HFFc6 (cell line): ENCODE results near the gene ORAI1. TPM values are rescaled to one million over a fixed set of nuclear protein-coding genes. Genes with fewer than 3 reads are reported as not detected.

Source experiments
- DNase-seq: peaks from one replicate; pipeline ENCODE4 v3.0.0-alpha.2; 2018
- H3K27ac Mint-ChIP-seq: 2 replicates; pipeline ENCODE4 v1.8.0; 2020; ENCODE audit warnings: mild to moderate bottlenecking, mixed read lengths
- H3K27me3 Mint-ChIP-seq: 2 replicates; pipeline ENCODE4 v1.8.0; 2021; ENCODE audit warnings: mild to moderate bottlenecking, moderate library complexity, mixed read lengths; ENCODE audit not compliant: insufficient read depth
- H3K36me3 Mint-ChIP-seq: 2 replicates; pipeline ENCODE4 v1.8.0; 2021; ENCODE audit warnings: low read depth, mixed read lengths
- H3K4me1 Mint-ChIP-seq: 2 replicates; pipeline ENCODE4 v1.8.0; 2020; ENCODE audit warnings: low read depth, mixed read lengths
- H3K4me3 Mint-ChIP-seq: 2 replicates; pipeline ENCODE4 v1.8.0; 2020; ENCODE audit warnings: mild to moderate bottlenecking, moderate library complexity, mixed read lengths
- H3K9me3 Mint-ChIP-seq: 2 replicates; pipeline ENCODE4 v1.8.0; 2020; ENCODE audit warnings: mild to moderate bottlenecking, mixed read lengths
- CTCF ChIP-seq: fragments of 200-600 bp; sonication (generic); IDR thresholded peaks from 2 replicates; pipeline ENCODE4 v1.5.0; 2021; ENCODE audit warnings: antibody characterized with exemption, mild to moderate bottlenecking
- total RNA-seq, 6 experiments: library from RNA; stranded (reverse); fragmentation: NEBNext Ultra II Directional; extraction: Animal tissue kit (Norgen Biotek cat#: 25700); gene quantifications; 2 replicates in 1 of 6; 3 replicates in 5 of 6; pipeline ENCODE4 v1.2.3, GENCODE V29; 2021

The ORAI1 gene
- total RNA-seq, 6 experiments from 2014 or later, result 18.5 to 25.7 (median 22.0) TPM

DNA sequence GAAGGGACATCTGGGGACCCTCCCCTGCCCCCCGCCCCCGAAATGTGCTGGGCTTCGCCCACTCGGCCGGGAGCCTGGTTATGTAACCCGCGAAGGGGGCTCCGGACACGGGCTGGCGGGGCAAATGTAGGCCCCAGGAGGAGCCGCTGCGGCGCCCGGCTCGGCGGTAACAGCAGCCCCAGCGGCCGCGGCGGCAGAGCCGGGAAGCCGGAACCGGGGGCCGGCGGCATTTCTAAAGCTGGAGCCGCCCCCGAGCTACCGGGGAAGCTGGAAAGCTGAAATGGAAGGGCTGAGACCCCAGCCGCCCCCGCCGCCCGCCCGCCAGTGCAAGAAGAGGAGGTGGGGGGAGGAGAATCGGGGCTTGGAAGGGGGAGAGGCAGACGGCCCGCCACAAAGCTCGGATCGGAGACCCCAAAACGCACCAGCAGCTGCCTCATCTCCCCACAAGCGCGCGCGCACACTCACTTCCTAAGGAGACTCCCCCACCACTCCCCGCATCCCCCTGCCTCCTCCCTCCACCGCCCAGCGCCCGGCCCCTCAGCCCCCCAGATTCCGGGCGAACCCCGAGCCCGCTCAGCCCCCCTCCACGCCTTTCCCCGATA, 47.0 kb upstream of the ORAI1 start:
- peak overlapping the region; percentile 92 for H3K27ac Mint-ChIP-seq
- peaks cover 9% of the 10 kb centered on the region; the same call in 1 of the 2 replicates for H3K36me3 Mint-ChIP-seq
- DNase-seq, result no peak
- H3K4me1 Mint-ChIP-seq, result peaks cover 56% of the 10 kb centered on the region
- peaks cover 7% of the 10 kb centered on the region; the same call in 1 of the 2 replicates for H3K27me3 Mint-ChIP-seq
- 0 out of 2 replicates have a peak, but pooled peaks have one; percentile 4 for TF ChIP-seq CTCF
- peak overlapping the region; percentile 92 for H3K4me3 Mint-ChIP-seq
- H3K9me3 Mint-ChIP-seq, result no peaks in the 10 kb centered on the region

DNA sequence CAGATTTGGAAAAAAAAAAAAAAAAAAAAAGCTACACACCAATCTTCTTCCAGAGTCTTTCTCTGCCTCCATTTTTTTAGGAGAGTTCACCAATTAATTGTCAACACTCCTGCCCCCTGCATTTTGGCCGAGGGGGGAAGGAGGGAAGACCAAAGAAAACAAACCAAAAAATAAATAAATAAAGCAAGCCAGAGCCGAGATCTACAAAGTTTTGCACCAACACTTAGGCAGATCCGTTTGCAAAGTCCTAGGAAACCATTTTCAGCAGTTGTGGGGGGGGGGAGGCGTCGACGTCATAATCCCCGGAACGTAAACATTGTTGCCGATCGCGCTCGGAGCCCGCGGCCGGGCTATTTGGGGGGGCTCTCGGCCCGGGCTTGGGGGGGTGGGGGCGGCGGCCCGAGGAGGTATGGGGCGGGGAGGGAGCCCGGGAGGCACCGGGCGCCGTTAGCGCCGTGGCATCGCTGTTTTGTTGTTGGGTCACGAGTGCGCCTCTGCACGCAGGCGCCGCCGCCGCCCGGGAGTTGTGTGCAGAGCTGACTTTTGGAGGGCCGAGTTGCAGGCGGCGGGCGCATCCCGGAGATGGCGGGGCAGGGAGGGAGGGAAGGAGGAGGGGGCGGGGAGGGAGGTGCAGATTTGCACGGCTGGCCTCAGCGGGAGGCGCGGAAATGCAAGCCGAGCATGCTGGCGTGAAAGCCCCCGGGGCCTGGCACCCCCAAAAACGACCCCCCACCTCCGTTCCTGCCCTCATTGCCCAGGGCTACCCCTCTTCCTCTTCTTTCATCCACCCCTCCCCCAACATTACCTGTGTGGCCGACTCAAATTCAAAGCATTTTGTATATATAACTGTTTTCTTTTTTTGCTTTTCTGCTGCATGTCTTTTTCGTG, 46.1 kb upstream of the ORAI1 start:
- no peak for TF ChIP-seq CTCF

GRCh38 chr12:121580959-121581685, 45.2 kb upstream of the ORAI1 start, which contains the start of gene KDM2B:
TSS of gene KDM2B (minus strand) at chr12:121581023. CDS start at chr12:121580911, 112 bp downstream.
- Mint-ChIP-seq H3K36me3 (no peaks in the 10 kb centered on the region), H3K27ac (peak within 1 kb of the TSS; percentile 92), H3K4me1 (peaks cover 44% of the 10 kb centered on the region), H3K27me3 (peaks cover 5% of the 10 kb centered on the region; the same call in 1 of the 2 replicates), H3K4me3 (peak within 1 kb of the TSS; percentile 92), H3K9me3 (no peaks in the 10 kb centered on the region)
- DNase-seq, result peak; percentile 31
- TF ChIP-seq CTCF, result no peak

More for the DNA sequence above, 46.1 kb upstream of the ORAI1 start:
- H3K9me3 Mint-ChIP-seq, result no peaks in the 10 kb centered on the region
- peaks cover 7% of the 10 kb centered on the region; the same call in 1 of the 2 replicates for H3K27me3 Mint-ChIP-seq
- peak; percentile 32 for DNase-seq
- H3K27ac Mint-ChIP-seq, result peak overlapping the region; percentile 92
- peak overlapping the region; percentile 92 for H3K4me3 Mint-ChIP-seq
- peaks cover 8% of the 10 kb centered on the region; the same call in 1 of the 2 replicates for H3K36me3 Mint-ChIP-seq
- peaks cover 53% of the 10 kb centered on the region for H3K4me1 Mint-ChIP-seq

DNA sequence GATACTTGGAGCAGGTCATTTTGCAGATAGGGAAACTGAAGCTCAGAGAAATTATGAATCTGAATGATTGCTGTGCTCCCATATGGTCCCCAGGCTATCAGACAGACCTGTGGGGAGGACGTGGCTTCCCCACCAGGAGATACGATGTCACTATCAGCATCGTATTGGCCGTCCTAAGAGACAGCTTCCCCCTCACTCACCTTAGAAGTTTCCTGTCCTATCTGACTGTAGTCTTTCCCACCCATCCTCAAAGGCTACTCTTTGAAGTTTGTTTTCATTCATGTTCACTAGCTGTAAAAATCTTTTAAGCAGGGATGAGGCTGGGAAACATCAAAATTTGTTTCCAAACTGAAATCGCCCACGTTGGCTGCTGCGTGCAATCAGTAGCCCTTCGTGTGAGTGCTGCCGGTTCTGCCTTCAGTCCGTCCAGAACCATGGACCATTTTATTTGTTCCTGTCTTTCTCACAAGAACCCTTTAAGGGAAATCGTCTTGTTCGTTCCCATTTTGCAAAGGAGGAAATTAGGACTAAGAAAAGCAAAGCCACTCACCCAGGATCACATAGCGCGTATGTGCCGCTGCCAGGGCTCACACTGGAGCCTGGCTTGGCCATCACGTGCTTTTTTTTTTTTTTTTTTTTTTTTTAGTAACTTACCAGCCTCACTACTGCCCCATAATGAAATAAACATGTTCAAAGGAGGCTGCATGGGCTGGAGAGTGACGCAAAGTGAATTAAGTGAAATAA, 44.5 kb upstream of the ORAI1 start:
- H3K27me3 Mint-ChIP-seq, result peaks cover 4% of the 10 kb centered on the region; the same call in 1 of the 2 replicates

More for the DNA sequence above, 44.5 kb upstream of the ORAI1 start:
- Mint-ChIP-seq H3K4me3 (peak overlapping the region; percentile 92), H3K9me3 (no peaks in the 10 kb centered on the region), H3K27ac (peak overlapping the region; percentile 92), H3K36me3 (no peaks in the 10 kb centered on the region), H3K4me1 (peaks cover 37% of the 10 kb centered on the region)
- peak; percentile 33 for DNase-seq
- TF ChIP-seq CTCF, result no peak; the same call in 1 of the 2 replicates
